Gastrocnemius medialis (tissue), 4 donors: ENCODE measurements around the gene PIBF1. TPM values are rescaled to one million over a fixed set of nuclear protein-coding genes. Genes with fewer than 3 reads are reported as not detected.

ENCODE experiments used
- ATAC-seq, 2 donors: fragments of 150-250 bp; one replicate each; pipeline ENCODE4 v1.9.1; 2016
- DNase-seq, 2 donors: peaks; one replicate each; pipeline ENCODE4 v3.0.0-alpha.2; 2019
- H3K27ac ChIP-seq, 4 donors: fragments of 200-600 bp; sonication (generic); 1 replicate in 1 of 4; 2 replicates in 3 of 4; pipeline ENCODE4 v1.5.1; 2016 to 2018; ENCODE audit warnings: mild to moderate bottlenecking in 2 of 4, moderate library complexity in 1 of 4
- H3K27me3 ChIP-seq, 3 donors: fragments of 200-600 bp; sonication (generic) in 2 of 3; 1 replicate in 1 of 3; 2 replicates in 2 of 3; pipeline versions ENCODE4 v1.5.1 to v1.6.0; 2016 to 2019; ENCODE audit warnings: mild to moderate bottlenecking in 1 of 3, moderate library complexity in 1 of 3
- H3K36me3 ChIP-seq, 2 donors: fragments of 200-600 bp; sonication (generic) in 1 of 2; one replicate each; pipeline ENCODE4 v1.5.1; 2017 to 2018
- H3K4me1 ChIP-seq, 2 donors: fragments of 200-600 bp; sonication (generic) in 1 of 2; one replicate each; pipeline ENCODE4 v1.5.1; 2016 to 2017; ENCODE audit warnings: mild to moderate bottlenecking in 2 of 2
- H3K4me3 ChIP-seq, 4 donors: fragments of 200-600 bp; sonication (generic) in 3 of 4; 1 replicate in 1 of 4; 2 replicates in 3 of 4; pipeline ENCODE4 v1.5.1; 2016 to 2019; ENCODE audit warnings: mild to moderate bottlenecking in 2 of 4
- H3K9me3 ChIP-seq, 3 donors: fragments of 200-600 bp; sonication (generic) in 2 of 3; 1 replicate in 1 of 3; 2 replicates in 2 of 3; pipeline ENCODE4 v1.5.1; 2016 to 2019
- POLR2A ChIP-seq, 2 donors: fragments of 450-650 bp; IDR thresholded peaks; one replicate each; pipeline ENCODE4 v1.6.1; 2017; ENCODE audit warnings: antibody characterized with exemption in 2 of 2, mild to moderate bottlenecking in 2 of 2, moderate library complexity in 2 of 2
- in situ Hi-C, 4 donors: fragments of 200-750 bp; cut with MboI; loops; one replicate each; pipeline versions ENCODE4 v1.15.0 to v1.8.0; 2017; ENCODE audit warnings: low sequenced_read_pairs in 4 of 4
- intact Hi-C: fragments of 100-400 bp; cut with DNase I; formaldehyde crosslinking; loops from one replicate; pipeline ENCODE4 v1.15.1; 2023; ENCODE audit warnings: low total_unique reads
- total RNA-seq, 4 donors: library from RNA; depleted of rRNA; stranded (reverse); fragments of >200 nt; gene quantifications; one replicate each; pipeline versions ENCODE4 v1.1.0 to v1.2.3, GENCODE V29; 2016
- TF ChIP-seq, protein P1 (sequence below), 5 experiments: fragments of 450-650 bp in 3 of 5; fragments of 200-600 bp in 2 of 5; sonication (generic) in 2 of 5; IDR thresholded peaks in 4 of 5; conservative IDR thresholded peaks in 1 of 5; 1 replicate in 4 of 5; 2 replicates in 1 of 5; pipeline ENCODE4 v1.5.1; 2016 to 2019; ENCODE audit warnings: antibody characterized with exemption in 5 of 5, mild to moderate bottlenecking in 3 of 5, moderate library complexity in 3 of 5

The PIBF1 gene
- total RNA-seq, 4 donors from 2014 or later = 5.3 to 10.0 (median 7.4) TPM

DNA sequence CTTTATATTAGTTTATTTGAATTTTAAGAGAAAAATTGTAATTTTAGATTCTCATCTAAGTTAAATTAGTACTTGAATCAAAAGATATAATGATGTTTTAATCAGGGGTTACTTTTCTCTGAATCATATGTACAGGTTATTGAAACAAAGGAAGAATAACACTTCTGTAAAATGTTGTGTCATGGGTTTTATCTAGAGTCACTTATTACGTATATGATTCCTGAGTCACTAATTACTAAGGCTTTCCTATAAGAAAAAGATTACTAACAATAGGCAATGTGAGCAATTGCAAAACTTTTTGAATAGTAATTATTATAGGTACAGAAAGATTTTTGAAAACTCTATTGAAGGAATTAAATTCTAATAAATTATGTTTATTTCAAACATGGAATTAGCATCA is 177.7 kb downstream of the PIBF1 start:
- no peak for TF ChIP-seq POLR2A (IDR thresholded peaks at IDR 0.05)
- TF ChIP-seq, protein P1, sequence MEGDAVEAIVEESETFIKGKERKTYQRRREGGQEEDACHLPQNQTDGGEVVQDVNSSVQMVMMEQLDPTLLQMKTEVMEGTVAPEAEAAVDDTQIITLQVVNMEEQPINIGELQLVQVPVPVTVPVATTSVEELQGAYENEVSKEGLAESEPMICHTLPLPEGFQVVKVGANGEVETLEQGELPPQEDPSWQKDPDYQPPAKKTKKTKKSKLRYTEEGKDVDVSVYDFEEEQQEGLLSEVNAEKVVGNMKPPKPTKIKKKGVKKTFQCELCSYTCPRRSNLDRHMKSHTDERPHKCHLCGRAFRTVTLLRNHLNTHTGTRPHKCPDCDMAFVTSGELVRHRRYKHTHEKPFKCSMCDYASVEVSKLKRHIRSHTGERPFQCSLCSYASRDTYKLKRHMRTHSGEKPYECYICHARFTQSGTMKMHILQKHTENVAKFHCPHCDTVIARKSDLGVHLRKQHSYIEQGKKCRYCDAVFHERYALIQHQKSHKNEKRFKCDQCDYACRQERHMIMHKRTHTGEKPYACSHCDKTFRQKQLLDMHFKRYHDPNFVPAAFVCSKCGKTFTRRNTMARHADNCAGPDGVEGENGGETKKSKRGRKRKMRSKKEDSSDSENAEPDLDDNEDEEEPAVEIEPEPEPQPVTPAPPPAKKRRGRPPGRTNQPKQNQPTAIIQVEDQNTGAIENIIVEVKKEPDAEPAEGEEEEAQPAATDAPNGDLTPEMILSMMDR (IDR thresholded peaks at IDR 0.05 in 4 of 5, conservative IDR thresholded peaks at IDR 0.05 in 1 of 5) = no peak
- Histone ChIP-seq H3K4me3 (no peak overlapping the region), H3K4me1 (no peaks in the 10 kb centered on the region), H3K27me3 (no peaks in the 10 kb centered on the region), H3K36me3 (no peaks in the 10 kb centered on the region), H3K9me3 (no peaks in the 10 kb centered on the region), H3K27ac (no peak overlapping the region)
- ATAC-seq (no peak), DNase-seq (no peak)
- intact Hi-C loops = no loop called here
- in situ Hi-C loops = no loop called here

- H3K4me1 ChIP-seq = no peaks in the 10 kb centered on the region
- ATAC-seq (no peak), DNase-seq (no peak)
- no peaks in the 10 kb centered on the region for H3K36me3 ChIP-seq
- H3K4me3 ChIP-seq = no peak overlapping the region
- H3K27ac ChIP-seq = no peak overlapping the region
- H3K27me3 ChIP-seq = no peaks in the 10 kb centered on the region
- in situ Hi-C loops (no loop called here), intact Hi-C loops (no loop called here)
- TF ChIP-seq, protein P1 (IDR thresholded peaks at IDR 0.05 in 4 of 5, conservative IDR thresholded peaks at IDR 0.05 in 1 of 5) = no peak
- no peak for TF ChIP-seq POLR2A (IDR thresholded peaks at IDR 0.05)
- no peaks in the 10 kb centered on the region for H3K9me3 ChIP-seq
These were observed 178.2 kb downstream of the PIBF1 start for GRCh38 chr13:72960114-72960513.

DNA sequence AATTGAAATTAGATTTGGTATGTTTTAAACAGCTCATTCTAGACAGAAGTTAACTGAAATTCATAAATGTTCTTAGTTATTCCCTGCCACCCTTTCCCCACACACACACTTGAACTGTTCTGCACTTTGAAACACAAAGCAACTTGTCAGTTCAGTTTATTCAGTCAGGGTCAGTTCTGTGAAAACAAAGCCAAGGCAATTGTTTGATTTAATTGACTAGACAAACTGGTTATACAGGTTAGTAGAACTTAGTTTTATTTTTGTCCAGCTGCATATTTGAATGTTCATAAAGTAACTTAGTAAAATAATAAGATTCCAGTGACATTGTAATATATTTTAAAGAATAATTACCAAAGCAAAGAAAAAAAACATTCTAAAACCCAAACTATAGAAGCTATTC is 178.6 kb downstream of the PIBF1 start:
- in situ Hi-C loops = no loop called here
- no peaks in the 10 kb centered on the region for H3K4me1 ChIP-seq
- no peaks in the 10 kb centered on the region for H3K27me3 ChIP-seq
- no peak overlapping the region for H3K27ac ChIP-seq
- DNase-seq (no peak), ATAC-seq (no peak)
- intact Hi-C loops = no loop called here
- H3K4me3 ChIP-seq = no peak overlapping the region
- H3K9me3 ChIP-seq = no peaks in the 10 kb centered on the region
- TF ChIP-seq, protein P1 (IDR thresholded peaks at IDR 0.05 in 4 of 5, conservative IDR thresholded peaks at IDR 0.05 in 1 of 5) = no peak
- no peak for TF ChIP-seq POLR2A (IDR thresholded peaks at IDR 0.05)
- peaks cover 0 to 3% of the 10 kb centered on the region in 2 donors for H3K36me3 ChIP-seq

- H3K4me3 ChIP-seq = no peak overlapping the region
- TF ChIP-seq, protein P1 (IDR thresholded peaks at IDR 0.05 in 4 of 5, conservative IDR thresholded peaks at IDR 0.05 in 1 of 5) = no peak
- TF ChIP-seq POLR2A (IDR thresholded peaks at IDR 0.05) = no peak
- no peaks in the 10 kb centered on the region for H3K27me3 ChIP-seq
- H3K9me3 ChIP-seq = no peaks in the 10 kb centered on the region
- no peak for DNase-seq
- intact Hi-C loops (no loop called here), in situ Hi-C loops (no loop called here)
- no peak for ATAC-seq
- H3K4me1 ChIP-seq = no peaks in the 10 kb centered on the region
- H3K27ac ChIP-seq = no peak overlapping the region
- peaks cover 0 to 5% of the 10 kb centered on the region in 2 donors for H3K36me3 ChIP-seq
These were observed 181.8 kb downstream of the PIBF1 start for GRCh38 chr13:72963762-72964161.

DNA sequence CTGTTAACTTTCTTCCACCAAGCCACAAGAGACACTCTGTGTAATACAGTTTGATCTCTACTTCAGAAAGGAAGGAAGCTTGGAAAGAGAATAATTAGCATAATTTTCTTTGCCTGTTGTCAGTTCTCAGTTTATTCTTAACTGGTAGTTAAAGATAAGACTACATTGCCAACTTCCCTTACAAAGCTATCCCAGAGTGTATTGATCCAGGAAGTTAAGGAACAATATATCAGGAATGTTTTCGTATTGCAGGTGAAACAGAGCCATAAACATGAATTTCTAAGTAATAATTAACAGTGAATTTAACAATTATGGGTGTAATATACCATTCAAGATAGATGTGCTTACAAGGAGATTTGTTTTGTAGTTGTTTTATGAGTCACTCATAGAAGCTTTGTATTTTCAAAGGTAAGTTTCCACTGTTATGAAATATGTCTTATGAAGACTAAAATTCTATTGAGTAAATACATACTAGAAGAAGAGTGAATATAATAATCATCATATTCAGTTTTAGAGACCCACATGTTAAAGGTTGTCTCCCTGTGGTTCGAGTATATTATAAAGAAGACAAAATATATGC is 188.5 kb downstream of the PIBF1 start:
- in situ Hi-C loops (no loop called here), intact Hi-C loops (no loop called here)
- no peak for DNase-seq
- no peak for ATAC-seq
- no peak overlapping the region for H3K27ac ChIP-seq
- TF ChIP-seq, protein P1 (IDR thresholded peaks at IDR 0.05 in 4 of 5, conservative IDR thresholded peaks at IDR 0.05 in 1 of 5) = no peak
- TF ChIP-seq POLR2A (IDR thresholded peaks at IDR 0.05) = no peak
- no peaks in the 10 kb centered on the region for H3K4me1 ChIP-seq
- H3K9me3 ChIP-seq = no peaks in the 10 kb centered on the region
- H3K36me3 ChIP-seq = peaks cover 0 to 4% of the 10 kb centered on the region in 2 donors
- H3K27me3 ChIP-seq = no peaks in the 10 kb centered on the region
- no peak overlapping the region for H3K4me3 ChIP-seq
